ENCODE results near the gene PLA2R1. TPM values are rescaled to one million over a fixed set of nuclear protein-coding genes. Genes with fewer than 3 reads are reported as not detected.

PLA2R1 gene
- total and polyA plus RNA-seq, 2 of the 4 experiments (the other 2 are of a cell fraction), result 0.43 to 0.54 TPM

GRCh38 chr2:159933727-159934049 lies 128.7 kb downstream of the PLA2R1 start:
- H3K56ac ChIP-seq (ENCODE audit: extremely low read depth, insufficient read depth, low read length), result no peak overlapping the region
- H4K5ac ChIP-seq (ENCODE audit: low read depth, low read length), result no peak overlapping the region
- H3K4me3 ChIP-seq (ENCODE audit: insufficient read depth, low read depth, low read length), result no peak overlapping the region
- dilution Hi-C loops (cut with HindIII; ENCODE audit: low sequenced_read_pairs, unreplicated experiment), result no loop called here
- H2BK120ac ChIP-seq (ENCODE audit: low read depth, low read length), result no peak overlapping the region
- no peak overlapping the region for H4K8ac ChIP-seq (ENCODE audit: low read depth in 2 of 2, low read length in 2 of 2)
- no peak overlapping the region for H3K4ac ChIP-seq (ENCODE audit: low read depth, low read length)
- H3K36me3 ChIP-seq (ENCODE audit: control insufficient read depth, insufficient read depth, low read length), result no peaks in the 10 kb centered on the region
- H3K4me2 ChIP-seq (ENCODE audit: low read depth, low read length), result no peak overlapping the region
- BruUV-seq (replicated peaks), result no TSS peak
- CTCF ChIA-PET, result no interaction called here
- H3K79me1 ChIP-seq (ENCODE audit: low read depth in 1 of 2, low read length in 2 of 2), result no peaks in the 10 kb centered on the region
- no peak overlapping the region for H2BK20ac ChIP-seq (ENCODE audit: low read depth, low read length)
- no peak for TF ChIP-seq MAZ (IDR thresholded peaks at IDR 0.05; ENCODE audit: borderline replicate concordance, low read depth, low read length)
- TF ChIP-seq POLR2A (IDR thresholded peaks at IDR 0.05; ENCODE audit: low read depth, low read length), result no peak
- no peak for TF ChIP-seq BHLHE40 (IDR thresholded peaks at IDR 0.05; ENCODE audit: low read depth, low read length)
- H3K18ac ChIP-seq (ENCODE audit: low read depth, low read length), result no peak overlapping the region
- H3K27ac ChIP-seq (ENCODE audit: insufficient read depth, low read length), result no peak overlapping the region
- no peak overlapping the region for H2AK5ac ChIP-seq (ENCODE audit: low read depth, low read length)
- H2AK9ac ChIP-seq (replicated peaks; ENCODE audit: low read depth, low read length, poor library complexity), result no peak overlapping the region
- no CpG with 5 or more reads among the region's 2 CpGs for WGBS, 2 experiments (ENCODE audit: extremely low coverage in 2 of 2, insufficient read length in 1 of 2)
- H3K9me1 ChIP-seq (ENCODE audit: insufficient read depth, low read length), result no peaks in the 10 kb centered on the region; the same call in 1 of the 2 replicates
- no peak overlapping the region for H2AFZ ChIP-seq (replicated peaks; ENCODE audit: low read length, poor library complexity)
- H3K9me3 ChIP-seq (ENCODE audit: control insufficient read depth, insufficient read depth, low read length), result no peaks in the 10 kb centered on the region
- H4K20me1 ChIP-seq (ENCODE audit: insufficient read depth, low read length), result no peaks in the 10 kb centered on the region
- no peak overlapping the region for H2BK5ac ChIP-seq (ENCODE audit: low read depth, low read length, poor library complexity, severe bottlenecking)
- H3K27me3 ChIP-seq (ENCODE audit: control insufficient read depth, insufficient read depth, low read length), result peaks cover 9% of the 10 kb centered on the region
- intact Hi-C loops (cut with micrococcal nuclease), result no loop called here
- ATAC-seq (ENCODE audit: low read depth) (no peak), DNase-seq (no peak)
- no peaks in the 10 kb centered on the region; the same call in 1 of the 2 replicates for H3K4me1 ChIP-seq (ENCODE audit: control insufficient read depth, insufficient read depth, low read length)
- in situ Hi-C loops (cut with MboI; ENCODE audit: low sequenced_read_pairs), result no loop called here
- no peak overlapping the region for H2BK15ac ChIP-seq (ENCODE audit: low read depth, low read length)
- POLR2A ChIA-PET (ENCODE audit: unreplicated experiment), result no interaction called here
- H4K91ac ChIP-seq (ENCODE audit: insufficient read depth, low read depth, low read length), result no peak overlapping the region
- H3K23ac ChIP-seq (ENCODE audit: low read depth, low read length), result no peak overlapping the region
- no peak overlapping the region for H3K14ac ChIP-seq (replicated peaks; ENCODE audit: low read depth, low read length)
- no peak overlapping the region for H3K9ac ChIP-seq (ENCODE audit: low read depth, low read length)
